GM23248 (cell line): ENCODE data around the gene UMODL1.

Experiments used
- EZH2 ChIP-seq: fragments of 200-600 bp; sonication (generic); IDR thresholded peaks from 2 replicates; pipeline ENCODE4 v1.6.1; 2018; ENCODE audit warnings: antibody characterized with exemption, mild to moderate bottlenecking; ENCODE audit not compliant: insufficient read depth, poor library complexity, severe bottlenecking
- EZH2phosphoT487 ChIP-seq: fragments of 200-600 bp; sonication (generic); IDR thresholded peaks from 2 replicates; pipeline ENCODE4 v1.6.1; 2018; ENCODE audit warnings: antibody characterized with exemption, moderate library complexity, mild to moderate bottlenecking, low read depth; ENCODE audit not compliant: insufficient read depth

DNA sequence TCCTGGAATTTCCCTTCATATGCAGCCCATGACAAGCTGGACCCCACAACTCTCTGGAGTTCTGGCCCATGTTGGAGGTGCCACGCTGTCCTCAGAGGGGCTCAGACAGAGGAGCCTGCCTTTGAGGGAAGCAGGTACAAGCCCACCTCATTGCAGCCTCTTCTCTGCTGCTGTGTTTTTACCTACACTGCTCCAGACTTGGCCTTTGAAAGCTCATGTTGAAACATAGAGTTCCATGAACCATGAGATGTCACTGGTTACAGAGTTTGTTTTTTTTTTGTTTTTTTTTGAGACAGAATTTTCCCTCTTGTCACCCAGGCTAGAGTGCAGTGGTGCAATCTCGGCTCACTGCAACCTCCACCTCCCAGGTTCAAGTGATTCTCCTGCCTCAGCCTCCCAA, 38.9 kb upstream of the UMODL1 start:
- no peak for TF ChIP-seq EZH2phosphoT487
- TF ChIP-seq EZH2 = no peak
